ENCODE measurements around the gene LRMDA.

Gene LRMDA

GRCh38 chr10:76543655-76544054, 1112.2 kb downstream of the LRMDA start:
- H3F3A ChIP-seq (ENCODE audit: insufficient read depth) = no peaks in the 10 kb centered on the region
- no peaks in the 10 kb centered on the region for H3K27me3 ChIP-seq (ENCODE audit: low read length)
- H3K9me3 ChIP-seq (ENCODE audit: insufficient read depth, low read length) = no peaks in the 10 kb centered on the region
- no peaks in the 10 kb centered on the region for H3K36me3 ChIP-seq (ENCODE audit: low read length)
- H3K79me2 ChIP-seq (ENCODE audit: insufficient read depth, low read length) = no peaks in the 10 kb centered on the region
- no peak overlapping the region for H3K9ac ChIP-seq (ENCODE audit: low read length)
- H3K4me3 ChIP-seq (ENCODE audit: insufficient read depth, low read length, poor library complexity, severe bottlenecking) = no peak overlapping the region
- no peaks in the 10 kb centered on the region for H3K9me2 ChIP-seq (replicated peaks; ENCODE audit: insufficient read depth, low read length)
- no peaks in the 10 kb centered on the region for H4K20me1 ChIP-seq (ENCODE audit: low read depth, low read length)
- TF ChIP-seq EZH2phosphoT487 (conservative IDR thresholded peaks at IDR 0.05; ENCODE audit: low read length) = no peak
- TF ChIP-seq CTCF (IDR thresholded peaks at IDR 0.05; ENCODE audit: insufficient read depth, low read length, poor library complexity, severe bottlenecking) = no peak
- H3K27ac ChIP-seq (ENCODE audit: low read depth, low read length) = no peak overlapping the region
- H3K4me2 ChIP-seq (ENCODE audit: low read depth, low read length, poor library complexity, severe bottlenecking) = no peak overlapping the region
- H2AFZ ChIP-seq (ENCODE audit: low read depth, low read length, severe bottlenecking) = no peak overlapping the region

GRCh38 chr10:76544789-76545188, 1113.4 kb downstream of the LRMDA start:
- Histone ChIP-seq H3F3A (ENCODE audit: insufficient read depth) (no peaks in the 10 kb centered on the region), H3K27ac (ENCODE audit: low read depth, low read length) (no peak overlapping the region), H2AFZ (ENCODE audit: low read depth, low read length, severe bottlenecking) (no peak overlapping the region), H3K79me2 (ENCODE audit: insufficient read depth, low read length) (no peaks in the 10 kb centered on the region), H3K9me2 (replicated peaks; ENCODE audit: insufficient read depth, low read length) (no peaks in the 10 kb centered on the region), H3K36me3 (ENCODE audit: low read length) (no peaks in the 10 kb centered on the region), H4K20me1 (ENCODE audit: low read depth, low read length) (no peaks in the 10 kb centered on the region), H3K27me3 (ENCODE audit: low read length) (no peaks in the 10 kb centered on the region), H3K9me3 (ENCODE audit: insufficient read depth, low read length) (no peaks in the 10 kb centered on the region), H3K4me2 (ENCODE audit: low read depth, low read length, poor library complexity, severe bottlenecking) (no peak overlapping the region), H3K9ac (ENCODE audit: low read length) (no peak overlapping the region), H3K4me3 (ENCODE audit: insufficient read depth, low read length, poor library complexity, severe bottlenecking) (no peak overlapping the region)
- TF ChIP-seq CTCF (IDR thresholded peaks at IDR 0.05; ENCODE audit: insufficient read depth, low read length, poor library complexity, severe bottlenecking) = no peak
- no peak for TF ChIP-seq EZH2phosphoT487 (conservative IDR thresholded peaks at IDR 0.05; ENCODE audit: low read length)

- Histone ChIP-seq H3K9me2 (replicated peaks; ENCODE audit: insufficient read depth, low read length) (no peaks in the 10 kb centered on the region), H3K4me3 (ENCODE audit: insufficient read depth, low read length, poor library complexity, severe bottlenecking) (no peak overlapping the region), H3K27ac (ENCODE audit: low read depth, low read length) (no peak overlapping the region), H3K36me3 (ENCODE audit: low read length) (no peaks in the 10 kb centered on the region), H3K4me2 (ENCODE audit: low read depth, low read length, poor library complexity, severe bottlenecking) (no peak overlapping the region), H3K9me3 (ENCODE audit: insufficient read depth, low read length) (no peaks in the 10 kb centered on the region), H3K79me2 (ENCODE audit: insufficient read depth, low read length) (no peaks in the 10 kb centered on the region), H4K20me1 (ENCODE audit: low read depth, low read length) (no peaks in the 10 kb centered on the region), H3K27me3 (ENCODE audit: low read length) (no peaks in the 10 kb centered on the region), H3F3A (ENCODE audit: insufficient read depth) (no peaks in the 10 kb centered on the region), H3K9ac (ENCODE audit: low read length) (no peak overlapping the region), H2AFZ (ENCODE audit: low read depth, low read length, severe bottlenecking) (no peak overlapping the region)
- TF ChIP-seq CTCF (IDR thresholded peaks at IDR 0.05; ENCODE audit: insufficient read depth, low read length, poor library complexity, severe bottlenecking) (no peak), EZH2phosphoT487 (conservative IDR thresholded peaks at IDR 0.05; ENCODE audit: low read length) (no peak)
Measured at GRCh38 chr10:76546411-76546810, 1115.0 kb downstream of the LRMDA start.

Measured in SU-DHL-6 (cell line).